SH-SY5Y (cell line): ENCODE measurements around the gene RHOC.

Experiments
- GATA2 ChIP-seq: IDR thresholded peaks from 2 replicates; pipeline ENCODE4 v1.6.1; 2011; ENCODE audit warnings: mild to moderate bottlenecking, low read depth, low read length
- GATA3 ChIP-seq: IDR thresholded peaks from 2 replicates; pipeline ENCODE4 v1.6.1; 2011; ENCODE audit warnings: low read depth, mild to moderate bottlenecking, low read length, moderate library complexity

GRCh38 chr1:112665857-112666256 lies 41.1 kb downstream of the RHOC start:
- TF ChIP-seq GATA2: no peak
- TF ChIP-seq GATA3: no peak
